HepG2 (cell line): ENCODE data around the gene DHH. TPM values are rescaled to one million over a fixed set of nuclear protein-coding genes. Genes with fewer than 3 reads are reported as not detected.

Source experiments
- FIP1L1 ChIP-seq: fragments of 200-400 bp; formaldehyde crosslinking; IDR thresholded peaks from 2 replicates; pipeline ENCODE4 v1.6.1; 2018; ENCODE audit warnings: low read depth, mild to moderate bottlenecking, low read length, moderate library complexity, borderline replicate concordance; ENCODE audit not compliant: insufficient read depth
- KLF6 ChIP-seq: IDR thresholded peaks from 2 replicates; pipeline ENCODE4 v1.8.0; 2016; ENCODE audit warnings: missing biosample characterization, missing genetic modification reagents
- MZF1 ChIP-seq: sonication (generic); formaldehyde crosslinking; IDR thresholded peaks from 2 replicates; pipeline ENCODE4 v1.8.1; 2023; ENCODE audit warnings: mild to moderate bottlenecking, missing genetic modification reagents, borderline replicate concordance
- NRL ChIP-seq: sonication (generic); formaldehyde crosslinking; IDR thresholded peaks from 2 replicates; pipeline ENCODE4 v1.5.0; 2020; ENCODE audit warnings: missing genetic modification reagents, mild to moderate bottlenecking, moderate library complexity, borderline replicate concordance
- RFXANK ChIP-seq: IDR thresholded peaks from 2 replicates; pipeline ENCODE4 v1.6.1; 2016
- ZNF24 ChIP-seq: fragments of 450-650 bp; IDR thresholded peaks from 2 replicates; pipeline ENCODE4 v1.6.1; 2017; ENCODE audit warnings: antibody characterized with exemption, mild to moderate bottlenecking
- ZNF572 ChIP-seq: sonication (generic); formaldehyde crosslinking; IDR thresholded peaks from 2 replicates; pipeline ENCODE4 v1.5.1; 2020; ENCODE audit warnings: mild to moderate bottlenecking, missing genetic modification reagents
- ZNF614 ChIP-seq: IDR thresholded peaks from 2 replicates; pipeline ENCODE4 v1.6.1; 2018; ENCODE audit warnings: missing biosample characterization, missing genetic modification reagents, inconsistent platforms, borderline replicate concordance
- polyA plus RNA-seq, 8 experiments: library from polyadenylated mRNA; depleted of rRNA in 3 of 8; stranded (reverse) in 7 of 8; unstranded in 1 of 8; fragments of >200 nt; fragmentation: Illumina TruSeq in 4 of 8; extraction: Trizol in 4 of 8; gene quantifications; 2 replicates each; pipeline versions ENCODE4 v1.2.1 to v1.2.3, GENCODE V29; 2011 to 2016; ENCODE audit warnings: low read depth in 4 of 8, missing spikeins in 1 of 8, mixed read lengths in 1 of 8; ENCODE audit not compliant: insufficient read depth in 1 of 8
- total RNA-seq, 5 experiments: library from RNA; depleted of rRNA; stranded (reverse); fragments of >200 nt; fragmentation: Illumina TruSeq; extraction: Trizol; gene quantifications; 2 replicates each; pipeline ENCODE4 v1.2.3, GENCODE V29; 2016; ENCODE audit warnings: low read depth in 1 of 5
- TF ChIP-seq, protein P1 (sequence below): sonication (generic); formaldehyde crosslinking; IDR thresholded peaks from 2 replicates; pipeline ENCODE4 v1.9.0; 2021; ENCODE audit warnings: missing genetic modification reagents, borderline replicate concordance
- TF ChIP-seq, protein P2 (sequence below): sonication (generic); formaldehyde crosslinking; IDR thresholded peaks from 2 replicates; pipeline ENCODE4 v1.4.0; 2020; ENCODE audit warnings: missing genetic modification reagents
- TF ChIP-seq, protein P3 (sequence below): sonication (generic); formaldehyde crosslinking; IDR thresholded peaks from 2 replicates; pipeline ENCODE4 v1.4.0; 2020; ENCODE audit warnings: low read depth, mild to moderate bottlenecking, missing genetic modification reagents
- TF ChIP-seq, protein P4 (sequence below): sonication (generic); IDR thresholded peaks from 2 replicates; pipeline ENCODE4 v1.6.1; 2016; ENCODE audit warnings: low read depth, borderline replicate concordance
- TF ChIP-seq, protein P5 (sequence below): sonication (generic); formaldehyde crosslinking; IDR thresholded peaks from 2 replicates; pipeline ENCODE4 v1.4.0; 2020; ENCODE audit warnings: missing genetic modification reagents
- TF ChIP-seq, protein P6 (sequence below): IDR thresholded peaks from 2 replicates; pipeline ENCODE4 v1.6.1; 2016; ENCODE audit warnings: control low read depth
- TF ChIP-seq, protein P7 (sequence below): sonication (generic); formaldehyde crosslinking; IDR thresholded peaks from 2 replicates; pipeline ENCODE4 v1.4.0; 2020; ENCODE audit warnings: mild to moderate bottlenecking, low read depth, missing genetic modification reagents

DHH gene
- total and polyA plus RNA-seq, 2 of the 13 experiments (the other 11 are each of a cell fraction or from before 2014, with no cell fraction given): not detected

DNA sequence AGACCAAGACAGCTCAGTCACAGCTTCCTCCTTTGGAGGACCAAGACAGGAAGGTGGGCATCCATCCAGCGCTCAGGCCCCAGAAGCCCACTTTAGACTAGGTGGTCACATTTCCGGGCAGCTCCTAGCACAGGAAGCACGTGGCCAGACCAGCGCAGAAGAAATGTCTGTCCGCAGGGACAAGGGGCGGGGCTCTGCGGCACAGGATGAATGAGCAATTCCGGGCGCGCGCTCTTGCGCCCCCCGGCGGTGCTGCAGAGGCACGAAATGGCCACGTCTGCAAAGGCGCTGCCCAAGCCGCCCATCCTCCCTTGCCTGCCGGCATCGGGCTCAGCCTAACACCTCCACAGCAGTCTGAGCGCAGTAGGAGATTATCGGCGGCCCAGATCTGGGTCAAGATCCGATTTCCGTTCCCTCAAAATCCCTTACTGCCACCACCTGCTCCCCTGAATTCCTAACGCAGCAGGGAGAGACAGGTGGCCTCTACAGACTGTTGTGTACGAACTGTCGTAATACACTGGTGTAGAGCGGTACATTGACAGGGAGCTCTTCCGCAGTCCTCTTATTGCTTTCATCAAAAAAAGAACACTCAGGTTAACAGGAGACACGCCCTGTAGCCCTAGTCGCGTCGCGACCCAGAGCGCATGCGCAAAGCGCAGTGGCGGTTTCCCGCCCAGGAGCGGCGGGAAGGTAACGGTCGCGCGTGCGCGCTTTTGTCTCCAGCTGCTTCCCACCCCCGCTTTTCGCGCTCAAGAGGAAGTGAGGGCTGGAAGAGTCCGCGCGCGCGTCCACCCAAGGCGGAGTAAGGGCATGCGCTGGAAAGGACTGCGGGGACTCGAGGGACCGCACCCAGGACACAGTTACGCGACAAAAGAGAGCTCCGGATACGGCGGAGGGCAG lies 35.8 kb upstream of the DHH start (continued):
- TF ChIP-seq, protein P1, sequence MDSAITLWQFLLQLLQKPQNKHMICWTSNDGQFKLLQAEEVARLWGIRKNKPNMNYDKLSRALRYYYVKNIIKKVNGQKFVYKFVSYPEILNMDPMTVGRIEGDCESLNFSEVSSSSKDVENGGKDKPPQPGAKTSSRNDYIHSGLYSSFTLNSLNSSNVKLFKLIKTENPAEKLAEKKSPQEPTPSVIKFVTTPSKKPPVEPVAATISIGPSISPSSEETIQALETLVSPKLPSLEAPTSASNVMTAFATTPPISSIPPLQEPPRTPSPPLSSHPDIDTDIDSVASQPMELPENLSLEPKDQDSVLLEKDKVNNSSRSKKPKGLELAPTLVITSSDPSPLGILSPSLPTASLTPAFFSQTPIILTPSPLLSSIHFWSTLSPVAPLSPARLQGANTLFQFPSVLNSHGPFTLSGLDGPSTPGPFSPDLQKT: no peak
- TF ChIP-seq ZNF24 (no peak), MZF1 (CRISPR knock-in tag) (peak; percentile 5; the same call in 1 of the 2 replicates), FIP1L1 (0 out of 2 replicates have a peak, but pooled peaks have one; percentile 58), RFXANK (peak; percentile 28; the same call in 1 of the 2 replicates), NRL (CRISPR knock-in tag) (no peak; the same call in none of the 2 replicates), ZNF614 (CRISPR knock-in tag) (peak; percentile 41; the same call in 1 of the 2 replicates), ZNF572 (CRISPR knock-in tag) (peak; percentile 3; the same call in 1 of the 2 replicates), KLF6 (CRISPR knock-in tag) (peak; percentile 90)
- TF ChIP-seq, protein P2, sequence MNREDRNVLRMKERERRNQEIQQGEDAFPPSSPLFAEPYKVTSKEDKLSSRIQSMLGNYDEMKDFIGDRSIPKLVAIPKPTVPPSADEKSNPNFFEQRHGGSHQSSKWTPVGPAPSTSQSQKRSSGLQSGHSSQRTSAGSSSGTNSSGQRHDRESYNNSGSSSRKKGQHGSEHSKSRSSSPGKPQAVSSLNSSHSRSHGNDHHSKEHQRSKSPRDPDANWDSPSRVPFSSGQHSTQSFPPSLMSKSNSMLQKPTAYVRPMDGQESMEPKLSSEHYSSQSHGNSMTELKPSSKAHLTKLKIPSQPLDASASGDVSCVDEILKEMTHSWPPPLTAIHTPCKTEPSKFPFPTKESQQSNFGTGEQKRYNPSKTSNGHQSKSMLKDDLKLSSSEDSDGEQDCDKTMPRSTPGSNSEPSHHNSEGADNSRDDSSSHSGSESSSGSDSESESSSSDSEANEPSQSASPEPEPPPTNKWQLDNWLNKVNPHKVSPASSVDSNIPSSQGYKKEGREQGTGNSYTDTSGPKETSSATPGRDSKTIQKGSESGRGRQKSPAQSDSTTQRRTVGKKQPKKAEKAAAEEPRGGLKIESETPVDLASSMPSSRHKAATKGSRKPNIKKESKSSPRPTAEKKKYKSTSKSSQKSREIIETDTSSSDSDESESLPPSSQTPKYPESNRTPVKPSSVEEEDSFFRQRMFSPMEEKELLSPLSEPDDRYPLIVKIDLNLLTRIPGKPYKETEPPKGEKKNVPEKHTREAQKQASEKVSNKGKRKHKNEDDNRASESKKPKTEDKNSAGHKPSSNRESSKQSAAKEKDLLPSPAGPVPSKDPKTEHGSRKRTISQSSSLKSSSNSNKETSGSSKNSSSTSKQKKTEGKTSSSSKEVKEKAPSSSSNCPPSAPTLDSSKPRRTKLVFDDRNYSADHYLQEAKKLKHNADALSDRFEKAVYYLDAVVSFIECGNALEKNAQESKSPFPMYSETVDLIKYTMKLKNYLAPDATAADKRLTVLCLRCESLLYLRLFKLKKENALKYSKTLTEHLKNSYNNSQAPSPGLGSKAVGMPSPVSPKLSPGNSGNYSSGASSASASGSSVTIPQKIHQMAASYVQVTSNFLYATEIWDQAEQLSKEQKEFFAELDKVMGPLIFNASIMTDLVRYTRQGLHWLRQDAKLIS (CRISPR knock-in tag): peak; percentile 5; the same call in 1 of the 2 replicates
- TF ChIP-seq, protein P3, sequence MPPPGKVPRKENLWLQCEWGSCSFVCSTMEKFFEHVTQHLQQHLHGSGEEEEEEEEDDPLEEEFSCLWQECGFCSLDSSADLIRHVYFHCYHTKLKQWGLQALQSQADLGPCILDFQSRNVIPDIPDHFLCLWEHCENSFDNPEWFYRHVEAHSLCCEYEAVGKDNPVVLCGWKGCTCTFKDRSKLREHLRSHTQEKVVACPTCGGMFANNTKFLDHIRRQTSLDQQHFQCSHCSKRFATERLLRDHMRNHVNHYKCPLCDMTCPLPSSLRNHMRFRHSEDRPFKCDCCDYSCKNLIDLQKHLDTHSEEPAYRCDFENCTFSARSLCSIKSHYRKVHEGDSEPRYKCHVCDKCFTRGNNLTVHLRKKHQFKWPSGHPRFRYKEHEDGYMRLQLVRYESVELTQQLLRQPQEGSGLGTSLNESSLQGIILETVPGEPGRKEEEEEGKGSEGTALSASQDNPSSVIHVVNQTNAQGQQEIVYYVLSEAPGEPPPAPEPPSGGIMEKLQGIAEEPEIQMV (CRISPR knock-in tag): peak; percentile 17; the same call in 1 of the 2 replicates
- TF ChIP-seq, protein P4, sequence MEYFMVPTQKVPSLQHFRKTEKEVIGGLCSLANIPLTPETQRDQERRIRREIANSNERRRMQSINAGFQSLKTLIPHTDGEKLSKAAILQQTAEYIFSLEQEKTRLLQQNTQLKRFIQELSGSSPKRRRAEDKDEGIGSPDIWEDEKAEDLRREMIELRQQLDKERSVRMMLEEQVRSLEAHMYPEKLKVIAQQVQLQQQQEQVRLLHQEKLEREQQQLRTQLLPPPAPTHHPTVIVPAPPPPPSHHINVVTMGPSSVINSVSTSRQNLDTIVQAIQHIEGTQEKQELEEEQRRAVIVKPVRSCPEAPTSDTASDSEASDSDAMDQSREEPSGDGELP: peak; percentile 69; the same call in 1 of the 2 replicates
- TF ChIP-seq, protein P5, sequence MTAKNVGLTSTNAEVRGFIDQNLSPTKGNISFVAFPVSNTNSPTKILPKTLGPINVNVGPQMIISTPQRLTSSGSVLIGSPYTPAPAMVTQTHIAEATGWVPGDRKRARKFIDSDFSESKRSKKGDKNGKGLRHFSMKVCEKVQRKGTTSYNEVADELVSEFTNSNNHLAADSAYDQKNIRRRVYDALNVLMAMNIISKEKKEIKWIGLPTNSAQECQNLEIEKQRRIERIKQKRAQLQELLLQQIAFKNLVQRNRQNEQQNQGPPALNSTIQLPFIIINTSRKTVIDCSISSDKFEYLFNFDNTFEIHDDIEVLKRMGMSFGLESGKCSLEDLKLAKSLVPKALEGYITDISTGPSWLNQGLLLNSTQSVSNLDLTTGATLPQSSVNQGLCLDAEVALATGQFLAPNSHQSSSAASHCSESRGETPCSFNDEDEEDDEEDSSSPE (CRISPR knock-in tag): peak; percentile 99
- TF ChIP-seq, protein P6, sequence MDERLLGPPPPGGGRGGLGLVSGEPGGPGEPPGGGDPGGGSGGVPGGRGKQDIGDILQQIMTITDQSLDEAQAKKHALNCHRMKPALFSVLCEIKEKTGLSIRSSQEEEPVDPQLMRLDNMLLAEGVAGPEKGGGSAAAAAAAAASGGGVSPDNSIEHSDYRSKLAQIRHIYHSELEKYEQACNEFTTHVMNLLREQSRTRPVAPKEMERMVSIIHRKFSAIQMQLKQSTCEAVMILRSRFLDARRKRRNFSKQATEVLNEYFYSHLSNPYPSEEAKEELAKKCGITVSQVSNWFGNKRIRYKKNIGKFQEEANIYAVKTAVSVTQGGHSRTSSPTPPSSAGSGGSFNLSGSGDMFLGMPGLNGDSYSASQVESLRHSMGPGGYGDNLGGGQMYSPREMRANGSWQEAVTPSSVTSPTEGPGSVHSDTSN: no peak
- TF ChIP-seq, protein P7, sequence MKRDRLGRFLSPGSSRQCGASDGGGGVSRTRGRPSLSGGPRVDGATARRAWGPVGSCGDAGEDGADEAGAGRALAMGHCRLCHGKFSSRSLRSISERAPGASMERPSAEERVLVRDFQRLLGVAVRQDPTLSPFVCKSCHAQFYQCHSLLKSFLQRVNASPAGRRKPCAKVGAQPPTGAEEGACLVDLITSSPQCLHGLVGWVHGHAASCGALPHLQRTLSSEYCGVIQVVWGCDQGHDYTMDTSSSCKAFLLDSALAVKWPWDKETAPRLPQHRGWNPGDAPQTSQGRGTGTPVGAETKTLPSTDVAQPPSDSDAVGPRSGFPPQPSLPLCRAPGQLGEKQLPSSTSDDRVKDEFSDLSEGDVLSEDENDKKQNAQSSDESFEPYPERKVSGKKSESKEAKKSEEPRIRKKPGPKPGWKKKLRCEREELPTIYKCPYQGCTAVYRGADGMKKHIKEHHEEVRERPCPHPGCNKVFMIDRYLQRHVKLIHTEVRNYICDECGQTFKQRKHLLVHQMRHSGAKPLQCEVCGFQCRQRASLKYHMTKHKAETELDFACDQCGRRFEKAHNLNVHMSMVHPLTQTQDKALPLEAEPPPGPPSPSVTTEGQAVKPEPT (CRISPR knock-in tag): no peak
